EL (cell line): ENCODE results near the gene PTPRT.

Source experiments
- DNase-seq: peaks from one replicate; pipeline ENCODE4 v3.0.0-alpha.2; 2016

The PTPRT gene

GRCh38 chr20:43189554-43190331 lies at the start of gene PTPRT:
PTPRT (minus strand) TSS chr20:43189906; CDS start chr20:43189733, 173 bp downstream.
- DNase-seq: no peak

GRCh38 chr20:43238833-43239232 lies 49.1 kb upstream of the PTPRT start:
- no peak for DNase-seq

DNA sequence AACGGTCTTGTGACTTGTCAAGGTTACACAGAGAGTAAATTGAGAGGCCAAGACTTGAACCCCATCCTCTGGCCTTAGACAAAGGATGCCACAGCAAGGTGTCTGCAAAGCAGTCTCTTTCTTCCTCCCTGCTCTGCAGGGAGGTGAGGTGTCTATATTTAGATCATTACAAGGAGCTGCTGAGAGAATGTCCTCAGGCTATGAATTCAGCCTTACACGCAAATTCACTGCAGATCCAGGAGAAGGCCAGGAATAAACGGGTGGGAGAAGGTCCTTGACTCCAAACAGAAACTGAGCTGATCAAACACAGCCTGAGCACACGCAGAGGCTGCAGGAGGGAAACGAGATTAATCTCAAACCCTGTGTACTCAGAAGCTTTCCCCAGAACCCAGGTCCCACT lies 48.6 kb upstream of the PTPRT start:
- no peak for DNase-seq

DNA sequence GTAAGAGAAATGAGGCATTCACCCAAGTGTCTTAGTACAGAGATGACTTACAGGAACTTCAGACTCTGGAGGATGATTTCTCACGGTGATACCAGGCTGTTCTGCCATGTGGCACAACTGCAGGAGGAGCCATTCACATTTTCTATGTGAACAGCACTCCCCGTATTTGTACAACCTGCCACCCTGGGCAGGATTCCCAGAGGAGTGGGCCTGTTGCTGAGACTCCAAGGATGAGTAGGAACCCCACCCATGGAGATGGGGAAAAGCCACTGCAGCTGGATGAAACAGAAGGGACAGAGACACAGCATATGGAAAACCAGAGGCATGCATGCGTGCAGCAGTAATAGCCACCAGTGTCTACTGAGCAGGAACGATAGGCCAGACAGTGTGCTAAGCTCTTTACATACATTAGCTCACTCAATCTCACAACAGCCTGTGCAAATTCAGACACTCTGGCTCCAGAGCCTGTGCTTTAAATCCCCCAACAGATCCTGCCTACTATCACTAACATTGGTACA lies 48.0 kb upstream of the PTPRT start:
- DNase-seq: no peak

DNA sequence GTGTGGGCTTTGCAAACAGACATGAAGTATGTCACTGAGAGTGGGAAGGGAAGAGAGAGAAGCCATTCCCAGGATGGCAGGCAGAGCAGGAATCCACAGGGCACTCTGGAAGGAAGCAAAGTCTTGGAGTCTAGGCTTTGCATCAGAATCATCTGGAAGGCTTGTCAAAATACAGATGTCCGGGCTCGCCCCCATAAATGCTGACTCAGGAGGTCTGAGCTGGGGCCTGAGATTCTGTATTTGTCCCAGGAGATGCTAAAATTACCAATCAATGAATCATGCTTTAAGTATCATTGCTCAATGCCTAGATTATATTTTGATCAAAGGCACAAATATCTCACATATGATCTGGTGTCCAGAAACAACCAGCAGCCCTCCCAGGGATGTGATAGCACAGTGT lies 46.3 kb upstream of the PTPRT start:
- DNase-seq: no peak

GRCh38 chr20:43231829-43232228 lies 42.1 kb upstream of the PTPRT start:
- no peak for DNase-seq

GRCh38 chr20:43229696-43230095 lies 40.0 kb upstream of the PTPRT start:
- DNase-seq: no peak

GRCh38 chr20:43220612-43221011 lies 30.9 kb upstream of the PTPRT start:
- DNase-seq: peak; percentile 14

GRCh38 chr20:43210901-43211300 lies 21.2 kb upstream of the PTPRT start:
- no peak for DNase-seq

- no peak for DNase-seq
Measured at GRCh38 chr20:43209831-43210230, 20.1 kb upstream of the PTPRT start.

- no peak for DNase-seq
Measured at GRCh38 chr20:43205699-43206098, 16.0 kb upstream of the PTPRT start.

GRCh38 chr20:43202100-43202499 lies 12.4 kb upstream of the PTPRT start:
- DNase-seq: no peak

- no peak for DNase-seq
Measured at GRCh38 chr20:43198607-43199006, 8.9 kb upstream of the PTPRT start.

DNA sequence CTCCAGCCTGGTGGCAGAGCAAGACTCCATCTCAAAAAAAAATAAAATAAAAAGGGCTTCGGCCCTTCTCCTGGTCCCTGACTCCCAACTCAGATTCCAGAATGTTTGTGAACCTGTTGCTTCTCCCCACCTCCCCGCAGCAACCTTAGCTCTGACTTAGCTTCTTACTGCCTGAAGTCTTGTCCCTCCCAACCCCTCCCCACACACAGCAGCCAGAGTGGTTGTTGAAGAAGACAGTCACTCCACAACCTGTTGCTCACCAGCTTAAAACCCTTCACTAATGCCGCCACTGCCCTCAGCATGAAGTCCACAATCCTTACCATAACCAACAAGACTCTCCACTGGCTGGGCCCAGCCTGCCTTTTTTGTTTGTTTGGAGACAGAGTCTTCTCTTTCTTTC lies 6.5 kb upstream of the PTPRT start:
- DNase-seq: no peak

GRCh38 chr20:43194137-43194536 lies 4.4 kb upstream of the PTPRT start:
- DNase-seq: no peak

DNA sequence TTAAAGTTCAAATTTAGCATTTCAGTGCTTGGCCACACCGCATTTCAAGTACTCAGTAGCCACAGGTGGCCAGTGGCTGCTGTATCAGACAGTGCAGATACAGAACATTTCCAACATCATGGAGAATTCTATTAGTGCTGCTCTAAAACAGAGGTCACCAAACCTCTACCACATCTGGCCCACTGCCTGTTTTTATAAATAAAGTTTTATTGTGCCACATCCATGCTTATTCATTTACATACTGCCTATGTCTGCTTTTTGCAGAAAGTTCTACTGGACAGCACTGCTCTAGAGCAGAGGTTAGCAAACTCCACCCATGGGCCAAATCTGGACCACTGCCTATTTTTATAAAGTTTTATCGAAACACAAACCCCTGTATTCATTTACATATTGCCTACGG lies 3.7 kb upstream of the PTPRT start:
- no peak for DNase-seq

GRCh38 chr20:43191946-43192863 lies 2.5 kb upstream of the PTPRT start:
- DNase-seq: peak; percentile 21

DNA sequence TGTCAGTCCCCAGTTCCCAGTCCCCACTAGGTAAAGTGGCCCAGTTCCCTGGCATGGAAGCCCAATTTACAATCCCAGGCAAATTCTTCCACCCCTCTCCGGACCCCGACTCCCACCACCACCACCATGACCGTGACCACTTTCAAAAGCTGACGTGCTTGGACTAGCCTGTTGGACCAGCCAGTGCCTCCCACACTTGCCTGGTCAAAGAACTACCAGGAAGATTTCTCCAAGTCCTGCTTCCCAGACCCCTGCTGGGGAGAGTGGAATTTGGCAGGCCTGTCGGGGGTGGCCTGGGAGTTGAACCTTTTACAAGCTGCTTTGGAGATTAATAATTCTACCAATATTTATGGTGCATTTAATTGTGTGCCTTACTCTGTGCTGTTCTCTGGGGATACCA lies 1.4 kb upstream of the PTPRT start:
- DNase-seq: no peak

DNA sequence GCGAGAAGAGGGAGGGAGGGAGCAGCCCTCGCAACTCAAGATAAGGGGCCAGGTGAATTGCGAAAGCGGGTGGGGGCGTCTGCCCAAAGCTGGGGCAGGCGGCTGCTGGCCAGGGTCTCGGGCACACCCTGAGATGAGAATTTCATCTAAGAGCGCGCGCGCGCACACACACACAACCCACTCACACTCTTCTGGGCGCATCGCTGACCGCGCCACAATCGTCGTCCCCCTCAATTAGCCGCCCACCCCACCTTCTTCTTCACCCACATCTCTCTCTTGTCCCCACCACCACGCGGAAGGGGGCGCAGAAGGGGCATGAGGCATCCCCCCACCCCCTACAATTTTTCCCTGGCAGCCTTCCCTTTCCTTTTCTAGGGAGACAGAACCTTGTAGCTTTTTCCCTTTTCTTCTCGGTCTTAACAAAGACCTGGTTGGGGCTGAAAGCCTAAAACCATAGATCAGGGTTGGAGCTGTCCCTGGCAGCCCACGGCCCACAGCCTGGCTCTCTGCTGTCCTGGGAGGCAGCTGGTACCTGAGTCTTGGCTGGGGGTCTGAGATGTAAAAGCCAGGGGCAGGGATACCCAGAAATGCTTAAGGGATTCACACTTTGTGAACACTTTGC lies 737 bp upstream of the PTPRT start:
- DNase-seq: no peak

GRCh38 chr20:43188861-43189553 lies 699 bp downstream of the PTPRT start:
- DNase-seq: no peak

- DNase-seq: no peak
Measured at GRCh38 chr20:43188234-43188653, 1.5 kb downstream of the PTPRT start.

DNA sequence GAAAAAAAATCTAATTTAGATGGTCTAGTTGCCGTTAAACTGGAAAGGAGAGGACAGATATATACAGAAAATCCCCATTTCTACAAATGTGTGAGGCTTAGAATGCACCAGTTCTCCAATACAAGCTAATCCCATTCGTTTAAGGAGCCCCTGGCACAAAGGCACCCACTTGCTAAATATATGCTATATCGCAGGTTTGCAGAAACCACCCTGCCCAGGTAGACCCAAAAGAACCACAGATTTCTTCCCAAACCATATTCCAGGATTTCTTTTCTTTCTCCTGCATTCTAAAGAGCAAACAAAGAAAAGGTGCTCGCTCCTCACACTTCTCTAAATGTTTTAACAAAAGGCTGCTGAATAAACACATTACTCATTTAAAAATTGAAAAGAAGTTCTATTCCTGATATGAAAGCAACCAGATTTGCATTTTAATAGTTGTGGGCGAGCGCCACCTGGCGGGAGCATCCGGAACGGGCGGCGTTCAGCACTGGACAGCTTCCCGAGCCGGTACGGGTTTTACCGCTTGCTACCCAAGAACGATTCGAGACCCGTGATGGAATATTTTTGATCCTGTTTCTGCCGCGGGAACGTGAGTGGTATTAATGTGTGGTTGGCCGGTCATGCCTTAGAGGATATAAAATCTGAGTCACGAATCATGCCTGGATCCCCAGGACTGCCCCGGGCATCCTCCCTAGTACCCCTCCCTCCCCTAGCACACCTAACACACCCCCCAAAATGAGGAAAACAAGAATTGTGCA lies 2.1 kb downstream of the PTPRT start:
- DNase-seq: peak; percentile 48
